Measurements from ENCODE around the gene NHLRC3.

DNA sequence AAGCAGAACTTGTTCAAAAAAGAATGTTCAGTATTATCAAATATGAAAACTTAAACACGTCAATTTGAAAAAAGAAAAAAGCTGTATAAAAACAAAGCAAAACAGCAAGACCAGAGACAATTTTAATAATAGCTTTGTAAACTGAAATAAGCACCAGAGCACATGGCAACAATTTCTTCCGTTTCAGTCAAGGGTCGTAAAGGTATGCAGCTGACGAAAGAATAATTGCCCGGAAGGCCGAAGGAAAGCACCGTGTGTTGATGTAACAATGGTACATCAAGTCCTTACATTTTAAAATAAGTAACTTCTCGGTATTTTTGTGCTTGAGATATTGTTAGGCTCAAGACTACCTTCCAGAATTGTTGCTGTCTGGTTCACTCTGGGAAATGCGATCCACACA lies 2.0 kb upstream of the NHLRC3 start:
- TF ChIP-seq, protein P1, sequence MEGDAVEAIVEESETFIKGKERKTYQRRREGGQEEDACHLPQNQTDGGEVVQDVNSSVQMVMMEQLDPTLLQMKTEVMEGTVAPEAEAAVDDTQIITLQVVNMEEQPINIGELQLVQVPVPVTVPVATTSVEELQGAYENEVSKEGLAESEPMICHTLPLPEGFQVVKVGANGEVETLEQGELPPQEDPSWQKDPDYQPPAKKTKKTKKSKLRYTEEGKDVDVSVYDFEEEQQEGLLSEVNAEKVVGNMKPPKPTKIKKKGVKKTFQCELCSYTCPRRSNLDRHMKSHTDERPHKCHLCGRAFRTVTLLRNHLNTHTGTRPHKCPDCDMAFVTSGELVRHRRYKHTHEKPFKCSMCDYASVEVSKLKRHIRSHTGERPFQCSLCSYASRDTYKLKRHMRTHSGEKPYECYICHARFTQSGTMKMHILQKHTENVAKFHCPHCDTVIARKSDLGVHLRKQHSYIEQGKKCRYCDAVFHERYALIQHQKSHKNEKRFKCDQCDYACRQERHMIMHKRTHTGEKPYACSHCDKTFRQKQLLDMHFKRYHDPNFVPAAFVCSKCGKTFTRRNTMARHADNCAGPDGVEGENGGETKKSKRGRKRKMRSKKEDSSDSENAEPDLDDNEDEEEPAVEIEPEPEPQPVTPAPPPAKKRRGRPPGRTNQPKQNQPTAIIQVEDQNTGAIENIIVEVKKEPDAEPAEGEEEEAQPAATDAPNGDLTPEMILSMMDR (IDR thresholded peaks at IDR 0.05; ENCODE audit: low read depth, low read length), result no peak
- TF ChIP-seq EZH2phosphoT487 (IDR thresholded peaks at IDR 0.05; ENCODE audit: low read depth), result no peak
